H1 (cell line): Measurements from ENCODE around the gene CHD5. TPM values are rescaled to one million over a fixed set of nuclear protein-coding genes. Genes with fewer than 3 reads are reported as not detected.

Experiments
- CHD1 ChIP-seq: IDR thresholded peaks from 2 replicates; pipeline ENCODE4 v1.6.1; 2012; ENCODE audit warnings: low read depth, low read length, improper control_type of control experiment
- GTF2F1 ChIP-seq: IDR thresholded peaks from 2 replicates; pipeline ENCODE4 v1.6.1; 2012; ENCODE audit warnings: low read depth, low read length, improper control_type of control experiment, borderline replicate concordance
- POLR2A ChIP-seq, 2 experiments: IDR thresholded peaks; 1 replicate in 1 of 2; 2 replicates in 1 of 2; pipeline ENCODE4 v1.6.1; 2011; ENCODE audit warnings: low read depth in 2 of 2, low read length in 2 of 2, mild to moderate bottlenecking in 2 of 2; ENCODE audit errors: control extremely low read depth in 1 of 2
- RAD21 ChIP-seq, 2 experiments: IDR thresholded peaks in 1 of 2; conservative IDR thresholded peaks in 1 of 2; 2 replicates each; pipeline ENCODE4 v1.6.1; 2011; ENCODE audit warnings: low read depth in 2 of 2, low read length in 2 of 2, improper control_type of control experiment in 1 of 2, inconsistent platforms in 1 of 2, mild to moderate bottlenecking in 1 of 2, moderate library complexity in 1 of 2
- RFX5 ChIP-seq: IDR thresholded peaks from 2 replicates; pipeline ENCODE4 v1.6.1; 2011; ENCODE audit warnings: low read depth, low read length, improper control_type of control experiment, borderline replicate concordance
- SAP30 ChIP-seq: fragments of 300-600 bp; sonication (generic); IDR thresholded peaks from 2 replicates; pipeline ENCODE4 v1.7.1; 2012; ENCODE audit warnings: low read length, moderate library complexity, mild to moderate bottlenecking, inconsistent platforms; ENCODE audit not compliant: insufficient read depth, insufficient replicate concordance
- SP2 ChIP-seq: IDR thresholded peaks from 2 replicates; pipeline ENCODE4 v1.6.1; 2012; ENCODE audit warnings: mild to moderate bottlenecking, low read length, inconsistent platforms
- SUZ12 ChIP-seq: fragments of 200-600 bp; sonication (generic); IDR thresholded peaks from 2 replicates; pipeline ENCODE4 v1.6.1; 2012; ENCODE audit warnings: mild to moderate bottlenecking, inconsistent platforms, low read length, moderate library complexity, mixed read lengths
- polyA plus RNA-seq, 7 experiments: library from polyadenylated mRNA; depleted of rRNA in 3 of 7; stranded (reverse) in 5 of 7; unstranded in 2 of 7; fragments of >200 nt in 5 of 7; fragments of 200-250 nt in 2 of 7; gene quantifications; 1 replicate in 5 of 7; 2 replicates in 1 of 7; 4 replicates in 1 of 7; pipeline versions ENCODE4 v1.2.1 to v1.2.3, GENCODE V29; 2011 to 2013; ENCODE audit warnings: missing spikeins in 2 of 7, mixed read lengths in 2 of 7
- total RNA-seq: library from RNA; stranded (reverse); fragmentation: NEBNext Ultra II Directional; extraction: Animal tissue kit (Norgen Biotek cat#: 25700); gene quantifications from 2 replicates; pipeline ENCODE4 v1.2.1, GENCODE V29; 2021

The CHD5 gene
- total and polyA plus RNA-seq, 2 of the 8 experiments (the other 6 are each of a cell fraction or from before 2014, with no cell fraction given): 0.42 to 1.8 TPM

- TF ChIP-seq SAP30 (no peak), RFX5 (no peak), POLR2A (IDR thresholded peaks at IDR 0.05; ENCODE audit: control extremely low read depth in 1 of 2, low read depth in 2 of 2, low read length in 2 of 2) (no peak), RAD21 (IDR thresholded peaks at IDR 0.05 in 1 of 2, conservative IDR thresholded peaks at IDR 0.05 in 1 of 2; ENCODE audit: low read depth in 2 of 2, low read length in 2 of 2) (no peak), SP2 (no peak), SUZ12 (no peak), GTF2F1 (no peak), CHD1 (no peak)
These were observed 53.5 kb downstream of the CHD5 start (continued) for GRCh38 chr1:6126521-6127067.
